Endothelial cell of hepatic sinusoid (primary cell): Measurements from ENCODE around the gene HSD17B11.
"Not testable (repeated sequence)": the region's sequence is repeated elsewhere in the genome, so short reads cannot be mapped to it uniquely, and the experiment has no call there.

ENCODE experiments used
- in situ Hi-C: cut with HindIII; loops from 2 replicates; pipeline ENCODE4 v1.10.0; 2017; ENCODE audit warnings: low sequenced_read_pairs

Gene HSD17B11

DNA sequence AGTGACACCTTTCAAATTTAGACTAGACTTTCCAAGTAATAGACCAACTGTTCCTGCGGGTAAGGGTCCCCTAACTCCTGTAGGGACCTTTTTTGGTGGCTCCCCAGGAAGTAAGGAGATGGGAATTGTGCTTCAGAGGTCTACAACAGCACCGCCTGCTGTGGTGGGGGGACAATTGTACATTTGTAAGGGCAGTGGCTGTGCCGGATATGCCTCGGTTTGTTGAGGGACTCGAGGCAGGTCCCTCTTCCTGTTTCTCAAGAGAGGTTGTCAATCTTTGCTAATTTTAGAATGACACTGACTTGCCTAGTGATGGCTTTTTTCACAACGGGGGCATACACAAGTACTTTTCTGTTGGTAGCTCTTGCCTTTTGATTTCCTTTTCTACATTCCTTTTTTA is 15.5 kb upstream of the HSD17B11 start:
- in situ Hi-C loops, result no loop called here

DNA sequence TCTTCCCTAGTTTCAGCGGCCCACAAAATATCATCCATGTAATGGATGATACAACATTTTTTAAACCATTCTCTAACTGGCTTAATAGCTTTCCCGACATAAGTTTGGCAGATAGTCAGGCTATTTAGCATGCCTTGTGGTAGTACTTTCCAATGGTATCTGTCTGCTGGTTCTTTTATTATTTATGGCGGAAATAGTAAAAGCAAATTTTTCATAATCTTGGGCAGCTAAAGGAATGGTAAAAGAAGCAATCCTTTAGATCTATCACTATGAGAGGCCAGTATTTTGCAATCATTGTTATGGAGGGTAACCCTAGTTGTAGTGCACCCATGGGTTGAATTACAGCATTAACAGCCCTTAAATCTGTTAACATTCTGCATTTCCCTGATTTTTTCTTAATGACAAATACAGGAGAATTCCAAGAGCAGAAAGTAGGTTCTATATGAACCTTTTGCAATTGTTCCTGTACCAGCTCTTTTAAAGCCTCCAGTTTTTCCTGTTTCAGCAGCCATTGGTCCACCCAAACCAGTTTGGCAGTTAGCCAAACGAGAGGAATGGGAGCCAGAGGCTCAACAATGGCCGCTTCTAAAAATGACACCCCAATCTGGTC is 14.3 kb upstream of the HSD17B11 start:
- in situ Hi-C loops, result no loop called here

DNA sequence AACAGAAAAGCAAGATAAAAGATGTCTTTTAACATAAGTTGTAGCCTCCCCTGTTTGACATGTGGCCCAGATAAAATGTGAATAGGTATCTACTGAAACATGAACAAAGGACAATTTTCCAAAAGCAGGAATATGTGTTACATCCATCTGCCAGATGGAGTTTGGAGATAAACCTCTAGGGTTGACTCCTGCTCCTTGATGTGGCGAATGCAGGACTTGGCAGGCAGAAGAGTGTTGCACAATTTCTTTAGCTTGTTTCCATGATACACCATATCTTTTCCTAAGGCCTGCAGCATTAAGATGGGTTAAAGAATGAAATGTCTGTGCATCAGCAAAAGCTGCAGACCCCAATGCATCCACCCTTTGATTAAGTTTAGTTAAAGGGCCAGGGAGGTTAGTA is 12.7 kb upstream of the HSD17B11 start:
- in situ Hi-C loops, result not testable (repeated sequence)

DNA sequence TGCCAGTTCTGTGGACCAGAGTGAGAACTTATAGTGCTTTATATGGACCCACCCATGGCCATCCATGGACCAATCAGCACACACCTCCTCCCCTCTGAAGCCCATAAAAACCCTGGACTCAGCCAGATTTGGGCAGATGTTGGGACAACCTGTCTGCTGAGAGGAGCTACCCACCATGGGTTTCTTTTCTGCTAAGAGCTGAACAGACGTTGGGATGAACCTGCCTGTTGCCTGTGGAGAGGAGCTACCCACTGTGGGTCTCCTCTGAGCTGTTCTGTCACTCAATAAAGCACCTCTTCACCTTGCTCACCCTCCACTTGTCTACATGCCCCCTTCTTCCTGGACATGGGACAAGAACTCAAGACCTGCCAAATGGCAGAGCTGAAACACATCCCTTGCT is 9.0 kb upstream of the HSD17B11 start:
- in situ Hi-C loops, result no loop called here

DNA sequence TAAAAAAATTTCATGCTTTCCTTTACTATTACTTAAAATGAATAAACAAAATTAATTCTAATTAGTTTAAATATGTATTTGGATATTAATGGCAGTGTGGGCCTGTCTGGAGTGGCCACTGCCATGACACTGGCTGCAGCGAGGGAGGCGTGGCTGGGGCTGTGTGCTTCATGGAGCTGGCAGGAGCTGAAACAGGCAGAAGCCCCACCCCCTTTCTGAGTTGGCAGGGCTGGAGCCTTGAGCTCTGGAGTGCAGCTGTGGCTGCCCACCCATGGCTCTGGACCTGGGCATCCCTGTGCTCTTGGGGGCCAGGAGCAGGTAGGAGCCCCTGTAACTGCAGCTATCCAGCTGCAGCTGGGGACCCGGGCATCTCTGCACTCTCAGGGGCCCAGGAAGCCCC is 8.2 kb upstream of the HSD17B11 start:
- in situ Hi-C loops, result no loop called here

DNA sequence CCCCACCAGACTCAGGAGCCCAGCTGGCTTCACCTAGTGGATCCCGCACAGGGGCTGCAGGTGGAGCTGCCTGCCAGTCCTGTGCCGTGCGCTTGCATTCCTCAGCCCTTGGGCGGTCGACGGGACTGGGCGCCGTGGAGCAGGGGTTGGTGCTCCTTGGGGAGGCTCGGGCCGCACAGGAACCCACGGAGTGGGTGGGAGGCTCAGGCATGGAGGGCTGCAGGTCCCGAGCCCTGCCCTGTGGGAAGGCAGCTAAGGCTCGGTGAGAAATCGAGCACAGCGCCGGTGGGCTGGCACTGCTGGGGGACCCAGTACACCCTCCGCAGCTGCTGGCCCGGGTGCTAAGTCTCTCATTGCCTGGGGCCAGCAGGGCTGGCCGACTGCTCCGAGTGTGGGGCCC is 4.9 kb upstream of the HSD17B11 start:
- in situ Hi-C loops, result not testable (repeated sequence)

DNA sequence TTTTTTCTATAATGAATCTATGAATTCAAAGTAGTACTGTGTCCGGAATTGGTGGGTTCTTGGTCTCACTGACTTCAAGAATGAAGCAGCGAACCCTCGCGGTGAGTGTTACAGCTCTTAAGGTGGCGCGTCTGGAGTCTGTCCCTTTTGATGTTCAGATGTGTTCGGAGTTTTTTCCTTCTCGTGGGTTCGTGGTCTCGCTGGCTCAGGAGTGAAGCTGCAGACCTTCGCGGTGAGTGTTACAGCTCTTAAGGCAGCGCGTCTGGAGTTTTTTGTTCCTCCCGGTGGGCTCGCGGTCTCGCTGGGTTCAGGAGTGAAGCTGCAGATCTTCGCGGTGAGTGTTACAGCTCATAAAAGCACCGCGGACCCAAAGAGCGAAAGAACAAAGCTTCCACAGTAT is 4.1 kb upstream of the HSD17B11 start:
- in situ Hi-C loops, result not testable (repeated sequence)

DNA sequence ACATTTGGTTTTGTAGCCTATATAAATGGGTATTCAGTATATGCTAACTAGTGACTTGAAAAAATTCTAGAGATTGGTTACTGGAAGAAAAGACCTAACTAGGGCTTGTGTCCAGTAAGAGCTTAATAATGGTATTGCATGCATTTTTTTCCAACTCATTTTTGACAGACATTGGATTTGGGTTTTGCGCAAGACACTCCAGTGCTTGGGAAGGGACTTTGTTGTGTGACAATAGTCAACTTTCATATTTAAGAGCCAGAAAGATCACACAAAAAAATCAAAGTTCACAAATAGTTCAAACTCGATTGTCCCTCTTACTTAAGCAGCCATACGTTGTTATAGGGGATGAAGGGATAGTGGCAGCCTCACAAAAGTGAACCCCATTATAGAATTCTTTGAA is 1.2 kb upstream of the HSD17B11 start:
- in situ Hi-C loops, result no loop called here

DNA sequence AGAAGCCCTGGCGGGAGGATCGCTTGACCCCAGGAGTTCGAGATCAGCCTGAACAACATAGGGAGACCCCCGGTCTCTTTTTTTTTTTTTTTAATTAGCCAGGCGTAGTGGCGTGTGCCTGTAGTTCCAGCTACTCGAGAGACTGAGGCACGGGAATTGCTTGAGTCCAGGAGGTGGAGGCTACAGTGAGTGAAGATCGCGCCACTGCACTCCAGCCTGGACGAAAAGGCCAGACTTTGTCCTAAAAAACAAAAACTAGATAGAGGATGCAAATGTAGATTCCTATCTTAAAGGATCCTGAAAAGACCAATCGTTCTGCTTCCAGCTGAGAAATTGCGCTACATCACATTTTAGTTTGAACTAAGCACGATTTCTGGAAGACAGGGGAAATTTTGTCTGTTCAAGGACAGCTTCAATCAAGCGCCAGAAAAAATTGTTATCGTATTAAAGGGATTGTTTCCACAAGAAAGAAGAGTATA is 627 bp upstream of the HSD17B11 start:
- in situ Hi-C loops, result no loop called here

DNA sequence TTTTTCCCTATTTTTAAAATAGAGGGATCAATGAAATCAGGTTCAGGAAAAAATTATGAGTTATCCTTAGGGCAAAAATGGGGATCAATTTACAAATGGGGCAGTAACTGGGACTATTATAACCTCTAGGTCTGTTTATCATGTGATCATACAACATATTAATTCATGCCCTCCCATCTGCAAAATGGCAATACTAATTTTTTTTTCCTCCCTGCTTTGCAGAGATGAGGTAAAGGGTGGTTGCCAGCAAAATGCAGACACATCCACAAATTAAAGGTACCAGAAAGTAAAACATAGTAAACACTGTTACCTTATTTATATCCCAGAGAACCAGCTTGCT is 467 bp downstream of the HSD17B11 start:
- in situ Hi-C loops, result no loop called here

DNA sequence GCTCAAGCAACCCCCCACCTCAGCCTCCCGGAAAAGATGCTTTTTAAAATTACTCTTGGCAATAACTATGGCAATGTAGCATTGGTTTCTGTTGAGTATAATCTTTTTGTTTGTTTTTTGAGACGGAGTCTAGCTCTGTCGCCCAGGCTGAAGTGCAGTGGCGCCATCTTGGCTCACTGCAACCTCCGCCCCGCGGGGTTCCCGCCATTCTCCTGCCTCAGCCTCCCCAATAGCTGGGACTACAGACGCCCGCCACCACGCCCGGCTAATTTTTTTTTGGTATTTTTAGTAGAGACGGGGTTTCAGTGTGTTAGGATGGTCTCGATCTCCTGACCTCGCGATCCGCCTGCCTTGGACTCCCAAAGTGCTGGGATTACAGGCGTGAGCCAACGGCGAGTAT is 933 bp downstream of the HSD17B11 start:
- in situ Hi-C loops, result not testable (repeated sequence)

DNA sequence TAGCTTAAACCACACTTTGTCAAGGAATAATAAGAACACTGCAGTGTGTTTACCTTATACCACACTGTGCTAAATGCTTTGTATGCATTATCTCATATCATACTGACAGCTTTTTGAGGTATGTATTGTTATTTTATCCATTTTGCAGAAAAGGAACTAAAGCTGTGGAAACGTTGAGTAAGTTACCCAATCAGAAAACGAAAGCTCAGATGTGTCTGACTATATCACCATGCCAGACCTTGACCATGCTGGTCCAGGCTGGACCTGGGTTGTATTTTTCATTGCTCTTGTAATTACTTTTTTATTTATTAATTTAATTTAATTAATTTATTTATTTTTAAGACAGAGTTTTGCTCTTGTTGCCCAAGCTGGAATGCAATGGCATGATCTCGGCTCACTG is 2.1 kb downstream of the HSD17B11 start:
- in situ Hi-C loops, result no loop called here

DNA sequence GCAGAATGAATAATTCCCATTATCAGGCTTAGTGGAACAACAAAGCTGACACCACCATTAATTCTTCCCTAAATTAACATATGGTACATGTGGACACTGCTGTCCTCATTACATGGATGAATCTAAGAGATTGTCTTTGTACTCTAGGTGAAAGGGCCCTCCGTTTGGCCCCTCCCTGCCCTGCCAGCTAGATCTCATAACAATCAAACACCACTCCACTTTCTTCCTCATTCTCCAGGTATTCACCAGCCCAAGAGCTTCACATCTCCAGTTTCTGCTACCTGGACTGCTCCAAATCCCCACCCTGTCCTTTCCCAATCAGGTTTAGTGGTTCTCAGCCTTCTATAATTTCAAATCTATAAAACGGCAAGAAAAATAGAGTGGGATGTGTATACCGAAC is 3.8 kb downstream of the HSD17B11 start:
- in situ Hi-C loops, result no loop called here

DNA sequence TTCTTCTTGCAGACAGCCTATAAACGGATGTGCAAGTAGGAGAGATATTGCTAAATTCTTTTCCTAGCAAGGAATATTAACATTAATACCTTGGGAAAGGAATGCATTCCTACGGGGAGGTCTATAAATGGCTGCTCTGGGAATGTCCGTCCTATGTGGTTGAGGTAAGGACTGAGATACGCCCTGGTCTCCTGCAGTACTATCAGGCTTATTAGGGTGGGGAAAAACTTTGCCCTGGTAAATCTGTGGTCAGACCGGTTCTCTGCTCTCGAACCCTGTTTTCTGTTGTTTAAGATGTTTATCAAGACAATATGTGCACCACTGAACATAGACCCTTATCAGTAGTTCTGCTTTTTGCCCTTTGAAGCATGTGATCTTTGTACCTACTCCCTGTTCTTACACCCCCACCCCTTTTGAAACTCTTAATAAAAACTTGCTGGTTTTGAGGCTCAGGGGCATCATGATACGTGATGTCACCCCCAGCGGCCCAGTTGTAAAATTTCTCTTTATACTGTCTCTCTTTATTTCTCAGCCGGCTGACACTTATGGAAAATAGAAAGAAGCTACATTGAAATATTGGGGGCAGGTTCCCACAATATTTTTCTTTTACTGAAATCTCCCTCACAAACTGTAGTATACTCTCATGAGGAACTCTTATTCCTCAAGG is 6.4 kb downstream of the HSD17B11 start:
- in situ Hi-C loops, result not testable (repeated sequence)

DNA sequence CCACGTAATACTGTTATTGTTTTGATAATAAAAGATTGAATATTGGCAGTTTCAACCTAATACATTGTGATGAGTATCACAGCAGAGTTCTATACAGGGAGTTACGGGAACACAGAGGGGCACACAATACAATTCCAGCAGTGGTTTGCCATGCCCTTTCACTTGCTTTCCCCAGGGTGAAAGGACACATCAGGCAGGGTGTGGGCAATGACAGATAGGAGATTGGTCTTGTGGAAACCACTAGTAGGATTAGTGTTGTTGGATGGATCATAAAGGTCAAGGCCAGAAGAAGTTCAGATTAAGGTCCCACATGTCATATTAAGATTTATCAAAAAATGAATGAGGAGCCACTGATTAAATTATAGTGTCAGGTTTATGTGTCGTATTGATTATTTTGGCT is 8.1 kb downstream of the HSD17B11 start:
- in situ Hi-C loops, result no loop called here

DNA sequence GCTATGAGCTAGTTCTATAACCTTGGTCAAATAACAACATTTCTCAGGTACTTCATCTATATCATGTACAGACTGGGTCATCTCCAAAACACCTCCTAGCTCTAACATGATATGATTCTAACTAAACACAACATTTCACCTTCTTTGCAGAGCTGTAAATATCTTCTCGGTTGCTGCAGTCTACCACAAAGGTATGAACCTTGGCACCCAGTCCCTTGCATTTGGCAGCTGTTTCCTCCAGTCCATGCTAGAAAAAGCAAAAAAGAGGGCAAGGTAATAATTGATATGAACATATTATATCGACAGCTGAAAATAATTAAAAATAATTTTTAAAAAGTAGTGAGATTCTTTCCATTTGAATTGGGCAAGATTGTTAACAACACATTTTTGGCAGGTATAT is 8.9 kb downstream of the HSD17B11 start:
- in situ Hi-C loops, result no loop called here

DNA sequence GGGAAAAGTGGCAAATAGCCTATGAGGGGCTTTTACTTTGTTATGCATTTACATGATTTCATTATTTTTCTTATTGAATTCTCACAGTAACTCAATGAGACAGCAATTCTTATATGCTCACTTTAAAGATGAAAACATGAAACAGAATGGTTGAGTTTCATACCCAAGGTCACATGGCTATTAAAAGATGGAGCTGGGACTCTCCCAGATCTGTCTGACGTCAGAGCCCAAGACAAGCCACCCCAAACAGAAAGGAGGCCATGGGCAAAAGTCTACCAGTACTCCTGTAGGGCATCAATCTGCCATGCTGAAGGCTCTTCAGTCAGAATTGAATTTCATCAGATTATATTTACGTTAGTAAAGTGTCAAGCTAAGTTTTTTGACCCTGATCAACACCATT is 13.2 kb downstream of the HSD17B11 start:
- in situ Hi-C loops, result no loop called here

DNA sequence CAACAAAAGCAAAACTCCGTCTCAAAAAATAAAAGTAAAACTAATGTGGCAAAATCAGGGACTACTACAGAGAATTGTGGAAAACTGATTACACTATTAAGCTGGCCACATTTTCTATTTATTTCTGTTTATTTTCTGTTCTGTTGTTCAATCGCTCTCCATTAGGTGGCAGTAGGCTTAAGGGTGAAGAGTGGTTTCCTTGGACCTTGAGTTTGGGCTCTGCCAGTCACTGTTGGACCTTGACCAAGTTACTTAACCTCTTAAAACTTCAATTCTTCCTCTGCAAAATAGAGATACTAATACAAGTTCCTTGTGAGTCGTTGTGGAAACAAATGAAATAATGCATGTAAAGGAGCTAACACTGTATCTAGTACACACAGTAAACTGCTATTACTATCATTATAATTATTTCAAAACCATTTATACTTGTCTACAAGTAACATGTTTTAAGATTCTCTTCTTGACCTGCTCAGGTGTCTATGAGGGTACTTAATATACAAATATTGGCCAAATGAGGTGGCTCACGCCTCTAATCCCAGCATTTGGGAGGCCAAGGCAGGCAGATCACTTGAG is 15.2 kb downstream of the HSD17B11 start:
- in situ Hi-C loops, result no loop called here

DNA sequence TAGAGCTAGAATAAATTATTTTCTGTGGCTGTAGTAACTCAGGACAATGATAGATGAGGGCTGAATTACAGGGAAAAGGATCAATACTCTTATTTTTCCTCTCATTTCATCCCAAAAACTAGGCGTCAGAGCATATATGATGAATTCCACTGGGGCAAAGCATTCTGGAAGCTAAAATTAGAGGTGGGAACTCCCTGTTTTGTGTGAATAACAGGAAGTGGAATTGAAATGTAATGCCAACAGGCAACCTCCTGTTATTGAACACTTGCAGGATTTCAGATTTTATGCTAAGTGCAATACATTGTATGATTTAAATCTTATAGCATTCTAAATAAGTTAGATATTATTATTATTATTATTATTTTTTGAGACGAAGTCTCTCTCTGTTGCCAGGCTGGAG is 20.9 kb downstream of the HSD17B11 start:
- in situ Hi-C loops, result no loop called here

DNA sequence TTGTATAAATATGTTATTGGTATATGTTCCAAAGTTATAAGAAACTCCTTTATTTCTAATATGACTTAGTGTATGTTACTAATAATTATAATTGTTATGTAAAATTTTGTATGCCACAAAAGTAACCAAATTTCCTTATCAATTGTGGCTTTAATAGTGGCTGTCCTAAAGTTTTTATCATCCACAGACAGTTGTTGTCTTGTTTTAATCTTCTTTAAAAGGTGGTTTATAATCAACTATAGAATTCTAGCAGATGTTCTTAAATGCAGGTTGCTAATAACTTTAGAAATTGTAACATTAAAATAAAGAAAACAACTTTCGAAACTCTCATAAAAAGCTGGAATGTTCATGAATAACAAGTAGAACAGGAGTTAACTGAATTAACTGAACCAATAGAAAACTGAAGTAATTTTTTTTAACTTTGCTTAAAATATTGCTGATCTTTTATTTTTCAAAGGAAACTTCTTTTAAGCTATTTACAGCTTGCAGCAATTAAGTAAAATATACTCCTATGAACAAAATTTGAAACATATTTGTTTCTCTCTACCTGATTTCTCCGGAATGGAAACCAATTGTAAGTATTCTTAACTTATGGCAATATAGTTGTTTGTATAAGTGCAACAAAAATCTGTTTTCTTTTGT is 24.3 kb downstream of the HSD17B11 start:
- in situ Hi-C loops, result no loop called here

DNA sequence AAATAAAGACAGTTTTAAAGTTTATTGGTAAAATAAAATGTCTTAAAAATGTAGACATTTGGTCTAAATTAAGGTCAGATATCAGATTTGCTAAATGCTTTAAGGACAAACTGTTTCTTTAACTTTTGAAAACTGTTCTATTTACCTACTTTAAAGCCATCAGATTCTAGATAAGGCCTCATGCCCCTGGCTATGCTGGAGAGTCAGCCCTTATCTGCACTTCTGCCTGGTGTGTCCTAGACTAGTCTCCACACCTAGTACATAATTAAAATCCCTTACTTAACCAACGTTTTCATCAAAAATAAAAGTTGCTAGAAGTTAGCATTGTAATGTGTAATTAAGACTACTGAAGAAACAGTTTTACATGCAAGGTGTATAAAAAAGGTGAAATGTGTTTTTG is 25.6 kb downstream of the HSD17B11 start:
- in situ Hi-C loops, result no loop called here

DNA sequence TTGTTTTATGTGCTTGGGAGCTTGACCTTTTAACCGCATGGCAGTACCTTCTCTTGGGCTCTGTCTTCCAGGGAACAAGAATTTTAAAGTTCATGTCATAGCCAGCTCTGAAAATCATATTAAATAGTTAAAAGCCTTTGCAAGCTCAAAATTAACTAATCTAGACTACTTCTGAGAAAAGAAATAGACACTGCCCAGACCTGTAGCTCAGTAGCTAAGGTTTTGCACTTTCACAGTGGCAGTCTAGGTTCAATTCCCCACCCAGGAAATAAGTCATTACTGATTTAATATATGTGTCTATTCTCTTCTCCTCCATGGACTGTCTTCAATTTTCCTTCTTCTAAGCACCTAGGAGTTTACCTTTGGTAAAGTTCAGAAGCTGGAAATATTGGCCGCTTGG is 27.4 kb downstream of the HSD17B11 start:
- in situ Hi-C loops, result no loop called here
